Activated B cell treated with CpG ODN at 0.5 μM for 24 hours (primary cell): ENCODE measurements around the gene ADARB2. TPM values are rescaled to one million over a fixed set of nuclear protein-coding genes. Genes with fewer than 3 reads are reported as not detected.

Source experiments
- ATAC-seq: fragments of 200-7000 bp; cut with Tn5 transposase; one replicate; pipeline ENCODE4 v1.10.0; 2021; ENCODE audit warnings: low read depth, mild to moderate bottlenecking, moderate library complexity
- CTCF ChIA-PET: fragments of 350-600 bp; sonication (Branson Sonifier 250); formaldehyde crosslinking; loops from one replicate; lab custom pipeline; 2021; ENCODE audit warnings: antibody characterized with exemption; lab: Charles Lee
- POLR2A ChIA-PET: fragments of 350-600 bp; sonication (Branson Sonifier 250); formaldehyde crosslinking; loops from one replicate; lab custom pipeline; 2021; ENCODE audit warnings: antibody characterized with exemption; lab: Charles Lee
- DNase-seq: peaks from one replicate; pipeline ENCODE4 v3.0.0; 2022
- H3K27ac Mint-ChIP-seq: one replicate; pipeline ENCODE4 v1.8.0; 2020; ENCODE audit warnings: mixed read lengths
- H3K27me3 Mint-ChIP-seq: one replicate; pipeline ENCODE4 v1.8.0; 2021; ENCODE audit warnings: mixed read lengths
- H3K36me3 Mint-ChIP-seq: one replicate; pipeline ENCODE4 v1.8.0; 2021; ENCODE audit warnings: low read depth, mixed read lengths
- H3K4me1 Mint-ChIP-seq: one replicate; pipeline ENCODE4 v1.8.0; 2021; ENCODE audit warnings: mixed read lengths
- H3K4me3 Mint-ChIP-seq: one replicate; pipeline ENCODE4 v1.8.0; 2020; ENCODE audit warnings: mild to moderate bottlenecking, mixed read lengths
- H3K9me3 Mint-ChIP-seq: one replicate; pipeline ENCODE4 v1.8.0; 2020; ENCODE audit warnings: mixed read lengths
- CTCF ChIP-seq: fragments of 200-600 bp; IDR thresholded peaks from one replicate; pipeline ENCODE4 v1.8.0; 2022; ENCODE audit warnings: antibody characterized with exemption, mild to moderate bottlenecking
- intact Hi-C: fragments of 100-400 bp; cut with micrococcal nuclease; formaldehyde crosslinking; loops from one replicate; pipeline ENCODE4 v1.15.1; 2024
- total RNA-seq: library from RNA; stranded (reverse); gene quantifications from 2 replicates; pipeline ENCODE4 v1.2.3, GENCODE V29; 2022

Gene ADARB2
- total RNA-seq, 1 donor from 2014 or later, result 0.11 TPM

- H3K9me3 Mint-ChIP-seq, result no peaks in the 10 kb centered on the region
- DNase-seq, result no peak
- ChIA-PET POLR2A (no interaction called here), CTCF (no interaction called here)
- no peak for TF ChIP-seq CTCF
- intact Hi-C loops, result no loop called here
- no peaks in the 10 kb centered on the region for H3K36me3 Mint-ChIP-seq
- H3K27ac Mint-ChIP-seq, result no peak overlapping the region
- no peak for ATAC-seq
- H3K27me3 Mint-ChIP-seq, result peaks cover 19% of the 10 kb centered on the region
- H3K4me1 Mint-ChIP-seq, result peaks cover 5% of the 10 kb centered on the region
- H3K4me3 Mint-ChIP-seq, result no peak overlapping the region
Observed at GRCh38 chr10:1530871-1531517, 206.3 kb downstream of the ADARB2 start.

- H3K4me3 Mint-ChIP-seq, result no peak overlapping the region
- CTCF ChIA-PET, result no interaction called here
- H3K4me1 Mint-ChIP-seq, result peaks cover 8% of the 10 kb centered on the region
- DNase-seq (no peak), ATAC-seq (no peak)
- no peaks in the 10 kb centered on the region for H3K36me3 Mint-ChIP-seq
- peaks cover 19% of the 10 kb centered on the region for H3K27me3 Mint-ChIP-seq
- no peaks in the 10 kb centered on the region for H3K9me3 Mint-ChIP-seq
- POLR2A ChIA-PET, result no interaction called here
- TF ChIP-seq CTCF, result no peak
- intact Hi-C loops, result no loop called here
- H3K27ac Mint-ChIP-seq, result no peak overlapping the region
Observed at GRCh38 chr10:1529806-1530413, 207.4 kb downstream of the ADARB2 start.

GRCh38 chr10:1527951-1528350 lies 209.4 kb downstream of the ADARB2 start:
- ATAC-seq, result no peak
- no peak overlapping the region for H3K27ac Mint-ChIP-seq
- no peak overlapping the region for H3K4me3 Mint-ChIP-seq
- no peaks in the 10 kb centered on the region for H3K36me3 Mint-ChIP-seq
- CTCF ChIA-PET, result no interaction called here
- H3K4me1 Mint-ChIP-seq, result peaks cover 16% of the 10 kb centered on the region
- peaks cover 19% of the 10 kb centered on the region for H3K27me3 Mint-ChIP-seq
- intact Hi-C loops, result no loop called here
- no peak for DNase-seq
- TF ChIP-seq CTCF, result no peak
- H3K9me3 Mint-ChIP-seq, result no peaks in the 10 kb centered on the region
- POLR2A ChIA-PET, result no interaction called here

GRCh38 chr10:1526436-1527055 lies 210.8 kb downstream of the ADARB2 start:
- no peak for TF ChIP-seq CTCF
- ChIA-PET POLR2A (no interaction called here), CTCF (no interaction called here)
- H3K4me1 Mint-ChIP-seq, result peaks cover 16% of the 10 kb centered on the region
- no peaks in the 10 kb centered on the region for H3K36me3 Mint-ChIP-seq
- H3K27ac Mint-ChIP-seq, result no peak overlapping the region
- DNase-seq (no peak), ATAC-seq (no peak)
- H3K4me3 Mint-ChIP-seq, result no peak overlapping the region
- H3K9me3 Mint-ChIP-seq, result no peaks in the 10 kb centered on the region
- peaks cover 16% of the 10 kb centered on the region for H3K27me3 Mint-ChIP-seq
- intact Hi-C loops, result no loop called here

GRCh38 chr10:1525354-1526162 lies 211.8 kb downstream of the ADARB2 start:
- TF ChIP-seq CTCF, result no peak
- no peaks in the 10 kb centered on the region for H3K36me3 Mint-ChIP-seq
- peaks cover 16% of the 10 kb centered on the region for H3K4me1 Mint-ChIP-seq
- ATAC-seq (no peak), DNase-seq (no peak)
- intact Hi-C loops, result no loop called here
- POLR2A ChIA-PET, result no interaction called here
- H3K9me3 Mint-ChIP-seq, result no peaks in the 10 kb centered on the region
- H3K4me3 Mint-ChIP-seq, result no peak overlapping the region
- H3K27me3 Mint-ChIP-seq, result peaks cover 11% of the 10 kb centered on the region
- no peak overlapping the region for H3K27ac Mint-ChIP-seq
- CTCF ChIA-PET, result no interaction called here
